Fibroblast of pulmonary artery (primary cell): ENCODE results near the gene PSPC1.
"Not testable (repeated sequence)": the region's sequence is repeated elsewhere in the genome, so short reads cannot be mapped to it uniquely, and the experiment has no call there.

Source experiments
- DNase-seq: peaks from one replicate; pipeline ENCODE4 v3.0.0-alpha.2; 2010; ENCODE audit warnings: low read depth
- H3K4me3 ChIP-seq: replicated peaks from 2 replicates; pipeline ENCODE4 v1.5.1; 2011; ENCODE audit warnings: low read depth, mild to moderate bottlenecking, control low read depth, low read length, moderate library complexity
- CTCF ChIP-seq: IDR thresholded peaks from 2 replicates; pipeline ENCODE4 v1.5.1; 2011; ENCODE audit warnings: mild to moderate bottlenecking, control low read depth, low read length, inconsistent platforms; ENCODE audit errors: missing control alignments

Gene PSPC1

DNA sequence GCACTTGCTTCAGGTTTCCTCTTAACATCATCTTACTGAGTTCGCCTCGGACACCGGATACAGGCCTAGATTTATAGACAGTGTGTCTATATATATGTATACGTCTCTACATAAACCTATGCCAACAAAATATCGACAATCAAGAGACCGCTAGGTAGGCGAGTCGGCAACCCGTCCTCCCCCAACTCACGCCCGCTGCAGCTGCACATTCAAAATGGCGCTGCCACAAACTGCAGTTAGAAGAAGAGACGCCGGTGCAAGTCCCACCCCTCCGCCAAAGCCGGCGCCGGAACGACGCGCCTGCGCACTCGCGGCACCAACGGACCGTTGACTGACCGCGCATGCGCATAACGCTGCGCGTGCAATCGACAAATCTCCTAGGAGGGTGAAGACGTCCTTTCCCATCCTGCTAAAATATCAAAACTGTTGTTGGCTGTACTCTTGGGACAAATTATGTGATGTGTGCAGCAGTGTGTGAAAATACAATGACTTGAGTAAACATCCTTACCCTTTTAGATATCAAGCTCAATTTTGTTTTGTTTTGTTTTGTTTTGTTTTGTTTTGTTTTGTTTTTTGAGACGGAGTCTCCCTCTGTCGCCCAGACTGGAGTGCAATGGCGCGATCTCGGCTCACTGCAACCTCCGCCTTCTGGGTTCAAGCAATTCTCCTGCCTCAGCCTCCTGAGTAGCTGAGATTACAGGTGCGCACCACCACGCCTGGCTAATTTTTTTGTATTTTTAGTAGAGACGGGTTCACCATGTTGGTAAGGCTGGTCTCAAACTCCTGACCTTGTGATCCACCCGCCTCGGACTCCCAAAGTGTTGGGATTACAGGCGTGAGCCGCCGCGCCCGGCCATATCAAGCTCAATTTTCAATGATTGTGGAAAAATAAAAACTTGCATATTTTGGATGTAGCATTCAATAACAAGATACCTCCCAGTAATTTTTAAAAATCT is at the start of gene PSPC1:
Gene PSPC1 (minus strand): TSS at position 219 of the 956 bp plus-strand sequence. CDS start 188 bp downstream, at position 31.
- DNase-seq = peak; percentile 96
- peak within 1 kb of the TSS; percentile 94 for H3K4me3 ChIP-seq

DNA sequence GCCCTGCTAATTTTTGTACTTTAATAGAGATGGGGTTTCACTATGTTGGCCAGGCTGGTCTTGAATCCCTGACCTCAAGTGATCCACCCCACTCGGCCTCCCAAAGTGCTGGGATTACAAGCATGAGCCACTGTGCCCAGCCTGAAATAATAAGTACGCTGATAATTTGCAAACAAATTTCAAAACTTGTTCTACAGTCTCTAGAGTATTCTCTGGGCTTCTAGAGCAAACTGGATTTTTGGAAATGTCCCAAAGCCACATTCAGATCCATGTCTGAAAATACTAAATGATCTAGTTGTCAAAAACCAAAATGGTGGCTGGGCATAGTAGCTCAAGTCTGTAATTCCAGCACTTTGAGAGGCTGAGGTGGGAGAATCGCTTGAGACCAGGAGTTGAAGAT is 39.9 kb upstream of the PSPC1 start:
- TF ChIP-seq CTCF = no peak
- DNase-seq = no peak
- H3K4me3 ChIP-seq = no peak overlapping the region

DNA sequence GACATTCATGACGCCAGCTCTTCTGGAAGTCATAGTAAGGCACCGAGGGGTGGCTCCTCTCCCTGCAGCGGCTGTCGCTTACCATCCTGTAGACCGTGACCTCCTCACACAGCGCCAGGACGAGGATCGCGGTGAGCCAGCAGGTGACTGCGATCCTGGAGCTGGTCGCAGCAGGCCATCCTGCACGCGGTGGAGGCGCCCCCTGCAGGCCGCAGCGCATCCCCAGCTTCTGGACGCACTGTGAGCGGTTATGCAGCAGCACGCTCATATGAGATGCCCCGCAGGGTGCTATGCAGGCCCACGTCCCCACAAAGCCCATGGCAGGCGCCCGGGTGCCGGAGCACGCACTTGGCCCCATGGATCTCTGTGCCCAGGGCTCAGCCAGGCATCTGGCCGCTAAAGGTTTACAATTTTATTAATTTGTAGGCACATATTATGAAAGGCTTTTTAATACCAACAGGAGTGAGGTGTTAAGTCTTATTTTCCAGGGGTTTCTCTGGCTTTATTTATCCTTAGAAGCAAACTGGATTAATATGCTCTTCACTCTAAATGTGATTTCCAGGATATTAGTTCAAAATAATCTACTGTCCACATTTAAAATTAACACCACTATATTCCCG is 35.6 kb upstream of the PSPC1 start:
- H3K4me3 ChIP-seq = no peak overlapping the region
- peak; percentile 42 for DNase-seq
- peak; percentile 51 for TF ChIP-seq CTCF

GRCh38 chr13:19817510-19818158 is 34.9 kb upstream of the PSPC1 start:
- DNase-seq = no peak
- no peak overlapping the region for H3K4me3 ChIP-seq
- no peak for TF ChIP-seq CTCF

DNA sequence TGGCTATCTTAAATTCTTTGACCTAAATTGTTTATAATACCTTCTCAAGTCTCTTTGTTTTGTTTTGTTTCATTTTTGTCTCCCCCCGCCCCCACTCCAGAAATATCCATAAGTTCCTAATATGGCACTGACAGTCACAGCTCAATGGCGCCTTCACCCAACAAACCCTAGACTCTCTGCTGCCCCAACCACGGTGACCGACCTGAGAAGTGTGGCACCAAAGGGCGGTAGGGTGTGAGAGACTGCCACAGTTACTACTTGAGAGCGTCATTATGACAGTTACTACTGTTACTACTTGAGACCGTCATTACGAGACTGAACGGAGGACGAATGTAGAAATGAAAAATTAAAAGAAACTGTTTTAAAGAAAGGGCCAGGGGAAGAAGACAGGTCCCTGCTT is 34.4 kb upstream of the PSPC1 start:
- H3K4me3 ChIP-seq = no peak overlapping the region
- DNase-seq = no peak
- no peak for TF ChIP-seq CTCF

DNA sequence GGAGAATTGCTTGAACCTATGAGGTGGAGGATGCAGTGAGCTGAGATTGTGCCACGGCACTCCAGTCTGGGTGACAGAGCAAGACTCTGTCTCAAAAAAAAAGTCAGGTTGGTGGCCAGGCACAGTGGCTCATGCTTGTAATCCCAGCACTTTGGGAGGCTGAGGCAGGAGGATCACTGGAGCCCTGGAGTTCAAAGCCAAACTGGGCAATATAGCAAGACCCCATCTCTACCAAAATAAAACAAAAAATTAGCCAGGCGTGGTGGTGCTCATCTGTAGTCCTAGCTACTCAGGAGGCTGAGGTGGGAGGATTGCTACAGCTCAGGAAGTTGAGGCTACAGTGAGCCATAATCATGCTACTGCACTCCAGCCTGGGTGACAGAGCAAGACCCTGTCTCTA is 33.1 kb upstream of the PSPC1 start:
- H3K4me3 ChIP-seq, DNase-seq: not testable (repeated sequence)

- peak; percentile 13 for DNase-seq
- TF ChIP-seq CTCF = no peak
- no peak overlapping the region for H3K4me3 ChIP-seq
These were observed 28.5 kb upstream of the PSPC1 start for GRCh38 chr13:19810996-19811881.
